ENCODE results near the gene KIAA0232.
A peak's percentile ranks its signal among the peaks of the same experiment; 100 is the strongest.
"Not testable (repeated sequence)": the region's sequence is repeated elsewhere in the genome, so short reads cannot be mapped to it uniquely, and the experiment has no call there.

KIAA0232 gene

GRCh38 chr4:6775746-6776145 lies 6.8 kb upstream of the KIAA0232 start:
- no peak for DNase-seq

- no peak for DNase-seq
Observed at GRCh38 chr4:6776920-6777635, 5.4 kb upstream of the KIAA0232 start.

- no peak for DNase-seq
Observed at GRCh38 chr4:6777636-6778281, 4.8 kb upstream of the KIAA0232 start.

GRCh38 chr4:6778435-6778834 lies 4.1 kb upstream of the KIAA0232 start:
- no peak for DNase-seq

GRCh38 chr4:6779667-6780565 lies 2.6 kb upstream of the KIAA0232 start:
- no peak for DNase-seq

- DNase-seq = no peak
Observed at GRCh38 chr4:6781113-6781512, 1.4 kb upstream of the KIAA0232 start.

GRCh38 chr4:6781561-6781960 lies 966 bp upstream of the KIAA0232 start:
- no peak for DNase-seq

GRCh38 chr4:6782846-6783110 lies 251 bp downstream of the KIAA0232 start:
- no peak for DNase-seq

- peak; percentile 96 for DNase-seq
Observed at GRCh38 chr4:6783111-6783981, 819 bp downstream of the KIAA0232 start.

GRCh38 chr4:6785572-6785925 lies 3.0 kb downstream of the KIAA0232 start:
- DNase-seq = no peak

- DNase-seq = no peak
Observed at GRCh38 chr4:6788123-6788522, 5.6 kb downstream of the KIAA0232 start.

- DNase-seq = not testable (repeated sequence)
Observed at GRCh38 chr4:6791245-6791644, 8.7 kb downstream of the KIAA0232 start.

GRCh38 chr4:6791796-6792195 lies 9.3 kb downstream of the KIAA0232 start:
- not testable (repeated sequence) for DNase-seq

GRCh38 chr4:6794189-6794588 lies 11.7 kb downstream of the KIAA0232 start:
- no peak for DNase-seq

GRCh38 chr4:6795821-6796220 lies 13.3 kb downstream of the KIAA0232 start:
- DNase-seq = no peak

- DNase-seq = not testable (repeated sequence)
Observed at GRCh38 chr4:6797368-6797767, 14.8 kb downstream of the KIAA0232 start.

GRCh38 chr4:6799091-6799490 lies 16.6 kb downstream of the KIAA0232 start:
- DNase-seq = no peak

- no peak for DNase-seq
Observed at GRCh38 chr4:6802025-6802424, 19.5 kb downstream of the KIAA0232 start.

GRCh38 chr4:6802626-6803025 lies 20.1 kb downstream of the KIAA0232 start:
- DNase-seq = no peak

- DNase-seq = no peak
Observed at GRCh38 chr4:6803246-6803645, 20.7 kb downstream of the KIAA0232 start.

- no peak for DNase-seq
Observed at GRCh38 chr4:6804082-6804752, 21.7 kb downstream of the KIAA0232 start.

- DNase-seq = no peak
Observed at GRCh38 chr4:6806924-6807626, 24.5 kb downstream of the KIAA0232 start.

Data from femur (tissue), 1 donor.